ENCODE results near the gene MICU1.

Gene MICU1

GRCh38 chr10:72418679-72419078 lies 207.2 kb downstream of the MICU1 start:
- Histone ChIP-seq H3K79me2 (ENCODE audit: insufficient read depth, low read depth) (no peaks in the 10 kb centered on the region), H3K9ac (no peak overlapping the region), H3K4me2 (no peak overlapping the region), H4K20me1 (ENCODE audit: insufficient read depth) (no peaks in the 10 kb centered on the region), H3K4me3 (IDR thresholded peaks at IDR 0.05; ENCODE audit: insufficient read depth, low read depth, low read length) (no peak overlapping the region), H3K27ac (no peak overlapping the region), H3K4me1 (ENCODE audit: low read depth, poor library complexity, severe bottlenecking) (no peaks in the 10 kb centered on the region), H3K27me3 (ENCODE audit: insufficient read depth, low read depth) (no peaks in the 10 kb centered on the region), H3K36me3 (ENCODE audit: insufficient read depth) (no peaks in the 10 kb centered on the region), H2AFZ (ENCODE audit: low read depth) (no peak overlapping the region)
- TF ChIP-seq CTCF (conservative IDR thresholded peaks at IDR 0.05; ENCODE audit: low read depth, low read length), result no peak

GRCh38 chr10:72417971-72418370 lies 207.9 kb downstream of the MICU1 start:
- Histone ChIP-seq H3K27ac (no peak overlapping the region), H4K20me1 (ENCODE audit: insufficient read depth) (no peaks in the 10 kb centered on the region)

GRCh38 chr10:72416661-72417060 lies 209.2 kb downstream of the MICU1 start:
- H3K27me3 ChIP-seq (ENCODE audit: insufficient read depth, low read depth), result no peaks in the 10 kb centered on the region
- H3K4me2 ChIP-seq, result no peak overlapping the region
- no peaks in the 10 kb centered on the region for H4K20me1 ChIP-seq (ENCODE audit: insufficient read depth)
- no peak overlapping the region for H3K9ac ChIP-seq
- no peak overlapping the region for H3K4me3 ChIP-seq (IDR thresholded peaks at IDR 0.05; ENCODE audit: insufficient read depth, low read depth, low read length)
- H3K79me2 ChIP-seq (ENCODE audit: insufficient read depth, low read depth), result no peaks in the 10 kb centered on the region
- H2AFZ ChIP-seq (ENCODE audit: low read depth), result no peak overlapping the region
- H3K27ac ChIP-seq, result no peak overlapping the region
- TF ChIP-seq CTCF (conservative IDR thresholded peaks at IDR 0.05; ENCODE audit: low read depth, low read length), result no peak
- H3K4me1 ChIP-seq (ENCODE audit: low read depth, poor library complexity, severe bottlenecking), result no peaks in the 10 kb centered on the region
- H3K36me3 ChIP-seq (ENCODE audit: insufficient read depth), result no peaks in the 10 kb centered on the region

More at GRCh38 chr10:72417971-72418370, 207.9 kb downstream of the MICU1 start:
- no peaks in the 10 kb centered on the region for H3K36me3 ChIP-seq (ENCODE audit: insufficient read depth)
- no peak overlapping the region for H3K4me2 ChIP-seq
- no peak overlapping the region for H3K9ac ChIP-seq
- no peak for TF ChIP-seq CTCF (conservative IDR thresholded peaks at IDR 0.05; ENCODE audit: low read depth, low read length)
- no peak overlapping the region for H2AFZ ChIP-seq (ENCODE audit: low read depth)
- H3K27me3 ChIP-seq (ENCODE audit: insufficient read depth, low read depth), result no peaks in the 10 kb centered on the region
- H3K4me3 ChIP-seq (IDR thresholded peaks at IDR 0.05; ENCODE audit: insufficient read depth, low read depth, low read length), result no peak overlapping the region
- no peaks in the 10 kb centered on the region for H3K4me1 ChIP-seq (ENCODE audit: low read depth, poor library complexity, severe bottlenecking)
- H3K79me2 ChIP-seq (ENCODE audit: insufficient read depth, low read depth), result no peaks in the 10 kb centered on the region

GRCh38 chr10:72414642-72415041 lies 211.2 kb downstream of the MICU1 start:
- H2AFZ ChIP-seq (ENCODE audit: low read depth), result no peak overlapping the region
- no peaks in the 10 kb centered on the region for H3K4me1 ChIP-seq (ENCODE audit: low read depth, poor library complexity, severe bottlenecking)
- H3K27ac ChIP-seq, result no peak overlapping the region
- no peaks in the 10 kb centered on the region for H3K79me2 ChIP-seq (ENCODE audit: insufficient read depth, low read depth)
- H3K4me2 ChIP-seq, result no peak overlapping the region
- H4K20me1 ChIP-seq (ENCODE audit: insufficient read depth), result no peaks in the 10 kb centered on the region
- TF ChIP-seq CTCF (conservative IDR thresholded peaks at IDR 0.05; ENCODE audit: low read depth, low read length), result no peak
- no peaks in the 10 kb centered on the region for H3K36me3 ChIP-seq (ENCODE audit: insufficient read depth)
- no peak overlapping the region for H3K4me3 ChIP-seq (IDR thresholded peaks at IDR 0.05; ENCODE audit: insufficient read depth, low read depth, low read length)
- no peak overlapping the region for H3K9ac ChIP-seq
- no peaks in the 10 kb centered on the region for H3K27me3 ChIP-seq (ENCODE audit: insufficient read depth, low read depth)

Data from KMS-11 (cell line).